BE2C (cell line): Measurements from ENCODE around the gene FHOD1.

ENCODE experiments used
- DNase-seq: peaks from one replicate; pipeline ENCODE4 v3.0.0-alpha.2; 2020
- H3K27me3 ChIP-seq: fragments of 250-450 bp; sonication (Bioruptor Pico); 2 replicates; pipeline ENCODE4 v1.5.1; 2020; ENCODE audit warnings: mild to moderate bottlenecking
- H3K36me3 ChIP-seq: fragments of 250-450 bp; sonication (Bioruptor Pico); 2 replicates; pipeline ENCODE4 v1.5.1; 2020; ENCODE audit warnings: mild to moderate bottlenecking
- H3K4me1 ChIP-seq: fragments of 250-450 bp; sonication (Bioruptor Pico); 2 replicates; pipeline ENCODE4 v1.5.1; 2020
- H3K4me3 ChIP-seq: 2 replicates; pipeline ENCODE4 v1.5.1; 2011; ENCODE audit warnings: low read depth, low read length
- H3K9me3 ChIP-seq: fragments of 250-450 bp; sonication (Bioruptor Pico); 2 replicates; pipeline ENCODE4 v1.5.1; 2020
- CTCF ChIP-seq: IDR thresholded peaks from 2 replicates; pipeline ENCODE4 v1.5.1; 2012; ENCODE audit warnings: mild to moderate bottlenecking, low read depth, low read length

Gene FHOD1

DNA sequence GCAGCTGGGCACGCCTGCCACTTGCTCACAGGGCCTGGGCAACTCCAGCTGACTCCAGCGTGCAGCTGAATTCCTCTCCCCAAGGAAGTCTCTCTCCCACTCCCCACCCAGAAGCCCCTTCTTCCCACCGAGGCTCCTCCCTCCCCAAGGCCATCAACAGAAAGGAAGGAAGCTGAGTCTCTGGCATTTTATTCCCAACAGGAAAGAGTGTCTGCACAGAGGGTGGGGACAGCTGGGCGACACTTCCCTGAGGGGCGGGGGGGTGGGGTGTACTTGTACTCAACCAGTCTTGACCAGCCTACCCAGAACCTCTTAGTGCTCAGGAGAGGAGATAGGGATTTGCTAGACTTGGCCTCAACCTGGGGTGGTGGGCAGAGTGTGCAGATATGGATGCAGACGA lies 57.2 kb downstream of the FHOD1 start, which contains the start of gene EXOC3L1:
Gene EXOC3L1, minus strand, starts transcription at position 96 of the 400 bp plus-strand sequence. CDS start 460 bp downstream, outside the sequence.
- no peak for DNase-seq
- Histone ChIP-seq H3K4me3 (no peak within 1 kb of the TSS), H3K27me3 (no peaks in the 10 kb centered on the region), H3K9me3 (no peaks in the 10 kb centered on the region), H3K36me3 (peaks cover 12% of the 10 kb centered on the region), H3K4me1 (peaks cover 3% of the 10 kb centered on the region; the same call in 1 of the 2 replicates)
- TF ChIP-seq CTCF, result no peak

DNA sequence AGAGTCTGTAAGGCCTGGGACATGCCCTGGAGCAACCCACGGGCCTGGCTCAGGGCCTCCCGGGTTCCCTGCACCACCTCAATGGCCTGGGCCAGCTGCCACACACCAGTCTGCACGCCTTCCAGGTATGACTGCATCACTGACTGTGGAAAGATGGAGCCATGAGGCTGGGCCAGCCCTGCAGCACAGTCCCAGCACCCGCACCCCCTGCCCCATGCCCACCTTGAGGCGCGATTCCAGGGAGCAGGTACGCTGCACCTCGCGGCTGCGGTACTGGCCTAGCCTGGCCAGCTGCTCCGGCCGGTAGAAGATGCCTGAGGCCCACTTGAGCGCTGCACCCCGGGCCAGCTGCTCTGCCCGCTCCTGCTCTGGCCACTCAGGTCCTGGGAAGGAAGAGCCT lies 58.5 kb downstream of the FHOD1 start:
- peaks cover 3% of the 10 kb centered on the region; the same call in 1 of the 2 replicates for H3K4me1 ChIP-seq
- no peaks in the 10 kb centered on the region; the same call in 1 of the 2 replicates for H3K36me3 ChIP-seq
- no peak for DNase-seq
- no peak for TF ChIP-seq CTCF
- no peaks in the 10 kb centered on the region for H3K9me3 ChIP-seq
- no peak overlapping the region for H3K4me3 ChIP-seq
- H3K27me3 ChIP-seq, result no peaks in the 10 kb centered on the region

DNA sequence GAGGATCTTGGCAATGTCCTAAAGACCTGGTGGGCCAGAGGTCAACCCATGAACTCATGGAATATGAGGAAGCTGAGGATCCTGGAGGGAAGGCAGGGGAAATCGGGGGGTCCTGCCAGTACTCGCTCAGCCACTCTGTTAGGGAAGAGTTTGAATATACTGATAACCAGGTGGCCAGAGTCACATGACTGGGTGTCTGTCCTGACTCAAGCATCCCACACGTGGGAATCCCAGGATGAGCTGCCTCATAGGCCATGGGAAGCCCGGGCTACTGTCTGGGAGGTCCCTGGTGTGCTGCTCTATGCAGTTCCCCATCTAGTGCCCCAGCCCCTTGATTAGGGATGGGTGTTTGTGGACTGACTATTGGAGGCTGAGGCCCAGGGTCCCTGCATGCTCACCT lies 59.0 kb downstream of the FHOD1 start:
- no peaks in the 10 kb centered on the region for H3K27me3 ChIP-seq
- H3K36me3 ChIP-seq, result no peaks in the 10 kb centered on the region
- no peaks in the 10 kb centered on the region for H3K9me3 ChIP-seq
- DNase-seq, result no peak
- H3K4me3 ChIP-seq, result no peak overlapping the region
- H3K4me1 ChIP-seq, result peaks cover 3% of the 10 kb centered on the region; the same call in 1 of the 2 replicates
- TF ChIP-seq CTCF, result no peak

DNA sequence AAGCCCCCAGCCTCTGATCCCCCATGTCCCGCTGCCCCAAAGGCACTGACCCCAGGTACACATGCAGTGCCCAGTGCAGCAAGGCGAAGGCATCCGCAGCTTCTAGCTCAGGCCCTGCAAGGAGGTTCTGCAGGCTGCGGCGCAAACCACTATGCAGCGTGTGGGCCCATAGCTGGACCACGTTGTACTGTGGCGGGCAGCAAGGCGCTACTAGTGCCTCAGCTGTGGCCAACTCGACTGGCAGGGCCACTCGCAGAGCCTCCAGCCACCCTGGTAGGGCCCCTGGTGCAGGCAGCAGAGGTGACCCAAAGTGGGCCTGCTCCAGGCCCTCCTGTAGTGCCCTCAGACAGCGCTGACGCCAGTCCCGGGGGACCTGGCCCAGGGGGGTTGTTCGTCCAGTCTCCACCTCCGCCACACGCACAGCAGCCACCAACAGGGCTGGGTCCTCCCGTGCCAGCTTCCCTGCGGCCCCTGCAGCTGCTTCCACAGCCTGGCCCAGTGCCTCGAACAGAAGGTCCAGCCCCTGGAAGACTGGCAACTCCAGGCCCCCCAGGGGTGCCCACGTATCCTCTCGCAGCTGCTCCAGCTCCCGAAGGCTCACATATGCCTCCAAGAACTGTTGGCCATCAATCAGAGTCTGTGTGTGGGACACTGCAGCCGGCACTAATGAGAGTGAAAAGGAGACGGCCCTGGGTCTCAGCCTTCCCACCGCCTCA lies 59.9 kb downstream of the FHOD1 start:
- H3K4me3 ChIP-seq, result no peak overlapping the region
- DNase-seq, result no peak
- H3K27me3 ChIP-seq, result no peaks in the 10 kb centered on the region
- no peaks in the 10 kb centered on the region for H3K9me3 ChIP-seq
- no peaks in the 10 kb centered on the region for H3K36me3 ChIP-seq
- H3K4me1 ChIP-seq, result peaks cover 3% of the 10 kb centered on the region; the same call in 1 of the 2 replicates
- no peak for TF ChIP-seq CTCF

- Histone ChIP-seq H3K27me3 (no peaks in the 10 kb centered on the region), H3K4me3 (no peak overlapping the region), H3K9me3 (no peaks in the 10 kb centered on the region), H3K36me3 (no peaks in the 10 kb centered on the region), H3K4me1 (peaks cover 3% of the 10 kb centered on the region; the same call in 1 of the 2 replicates)
- DNase-seq, result no peak
- no peak for TF ChIP-seq CTCF
Observed at GRCh38 chr16:67186550-67186950, 60.7 kb downstream of the FHOD1 start.

DNA sequence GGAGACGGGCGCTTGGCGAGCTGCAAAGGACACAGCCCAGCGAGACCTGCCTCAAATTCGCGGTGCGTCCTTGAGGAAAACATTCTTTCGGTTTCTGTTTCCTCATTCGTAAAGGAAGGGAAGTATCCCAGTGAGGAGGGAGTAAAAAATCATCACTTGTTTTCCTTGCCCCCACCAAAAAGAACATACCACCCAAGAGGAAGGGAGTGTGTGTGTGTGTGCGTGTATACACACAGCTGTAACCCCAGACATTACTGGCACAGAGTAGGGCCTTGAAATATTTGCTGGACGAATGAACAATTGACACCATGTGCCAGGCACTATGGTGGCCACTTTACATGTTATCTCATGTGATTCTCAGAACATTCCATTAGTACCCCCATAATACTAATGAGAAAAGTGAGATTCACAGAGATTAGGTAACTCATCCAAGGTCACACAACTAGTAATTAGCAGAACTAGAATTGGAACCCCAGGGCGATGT lies 61.6 kb downstream of the FHOD1 start:
- peaks cover 3% of the 10 kb centered on the region; the same call in 1 of the 2 replicates for H3K4me1 ChIP-seq
- H3K27me3 ChIP-seq, result no peaks in the 10 kb centered on the region
- DNase-seq, result no peak
- no peak overlapping the region for H3K4me3 ChIP-seq
- H3K9me3 ChIP-seq, result no peaks in the 10 kb centered on the region
- no peaks in the 10 kb centered on the region for H3K36me3 ChIP-seq
- no peak for TF ChIP-seq CTCF
